Natural killer cell treated with Interleukin-12 subunit alpha and Interleukin-12 subunit beta and Interleukin-15 and Interleukin-18, amount 100 ng/mL, for 72 hours (primary cell): ENCODE results near the gene CEMIP2. TPM values are rescaled to one million over a fixed set of nuclear protein-coding genes. Genes with fewer than 3 reads are reported as not detected.
"Not testable (repeated sequence)": the region's sequence is repeated elsewhere in the genome, so short reads cannot be mapped to it uniquely, and the experiment has no call there.

Source experiments
- ATAC-seq, 2 donors: fragments of 150-1000 bp; cut with Tn5 transposase in 1 of 2; sonication (Bioruptor Pico), chemical (Tn5 transposase) in 1 of 2; 2 replicates each; pipeline ENCODE4 v1.10.0; 2021
- DNase-seq: peaks from one replicate; pipeline ENCODE4 v3.0.0; 2022; ENCODE audit warnings: low spot score
- H3K27ac Mint-ChIP-seq, 2 donors: 1 replicate in 1 of 2; 2 replicates in 1 of 2; pipeline ENCODE4 v1.8.0; 2022; ENCODE audit warnings: mixed read lengths in 2 of 2, mild to moderate bottlenecking in 1 of 2, moderate library complexity in 1 of 2
- H3K27me3 Mint-ChIP-seq, 2 donors: 1 replicate in 1 of 2; 2 replicates in 1 of 2; pipeline ENCODE4 v1.8.0; 2022; ENCODE audit warnings: mixed read lengths in 2 of 2
- H3K36me3 Mint-ChIP-seq: one replicate; pipeline ENCODE4 v1.8.0; 2022; ENCODE audit warnings: mixed read lengths
- H3K4me1 Mint-ChIP-seq, 2 donors: 1 replicate in 1 of 2; 2 replicates in 1 of 2; pipeline ENCODE4 v1.8.0; 2022; ENCODE audit warnings: low read depth in 2 of 2, mixed read lengths in 2 of 2, mild to moderate bottlenecking in 1 of 2
- H3K4me3 Mint-ChIP-seq: one replicate; pipeline ENCODE4 v1.8.0; 2022; ENCODE audit warnings: mixed read lengths
- H3K9me3 Mint-ChIP-seq: 2 replicates; pipeline ENCODE4 v1.8.0; 2022; ENCODE audit warnings: mixed read lengths
- total RNA-seq, 2 donors: library from RNA; stranded (reverse); gene quantifications; one replicate each; pipeline ENCODE4 v1.2.3, GENCODE V29; 2022

CEMIP2 gene
- total RNA-seq, 2 donors from 2014 or later, result 39.8 to 63.7 TPM

DNA sequence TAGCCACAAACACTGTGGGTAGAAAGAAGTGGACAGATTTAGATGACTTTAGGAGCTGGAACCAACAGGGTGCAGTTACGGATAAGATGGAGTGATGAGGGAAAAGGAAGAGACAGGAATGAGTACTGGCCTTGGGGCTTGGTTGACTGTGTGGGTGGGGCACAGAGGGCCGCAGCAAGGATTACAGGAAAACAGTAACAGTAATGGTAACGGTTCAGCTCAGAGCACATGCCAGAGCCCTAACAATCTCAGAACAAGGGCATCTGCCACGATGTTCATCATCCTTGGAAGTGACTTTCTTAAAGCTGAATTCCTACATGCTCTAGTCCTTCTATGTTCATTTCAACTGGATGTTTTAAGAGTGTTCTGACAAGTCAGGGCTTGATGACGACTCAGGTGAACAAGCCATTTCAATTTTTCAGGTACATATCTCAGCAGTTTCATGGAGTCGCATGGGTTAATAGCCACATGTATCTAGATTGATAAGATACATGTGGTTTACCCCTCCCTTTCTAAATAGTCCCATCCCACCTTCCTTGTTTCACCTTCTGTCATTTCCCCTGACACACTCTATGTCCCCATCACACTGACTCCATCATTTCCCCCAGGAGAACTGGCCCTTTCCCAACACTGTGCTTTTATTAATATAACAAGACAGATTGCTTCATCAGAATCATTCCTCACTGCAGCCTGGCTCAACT, 65.0 kb downstream of the CEMIP2 start:
- Mint-ChIP-seq H3K9me3 (no peaks in the 10 kb centered on the region), H3K27ac (peak overlapping the region in 1 of 2 donors; percentile 10), H3K4me1 (peaks cover 12% of the 10 kb centered on the region in 2 donors), H3K4me3 (no peak overlapping the region), H3K27me3 (no peaks in the 10 kb centered on the region), H3K36me3 (peaks cover 34% of the 10 kb centered on the region)
- no peak for ATAC-seq
- no peak for DNase-seq

DNA sequence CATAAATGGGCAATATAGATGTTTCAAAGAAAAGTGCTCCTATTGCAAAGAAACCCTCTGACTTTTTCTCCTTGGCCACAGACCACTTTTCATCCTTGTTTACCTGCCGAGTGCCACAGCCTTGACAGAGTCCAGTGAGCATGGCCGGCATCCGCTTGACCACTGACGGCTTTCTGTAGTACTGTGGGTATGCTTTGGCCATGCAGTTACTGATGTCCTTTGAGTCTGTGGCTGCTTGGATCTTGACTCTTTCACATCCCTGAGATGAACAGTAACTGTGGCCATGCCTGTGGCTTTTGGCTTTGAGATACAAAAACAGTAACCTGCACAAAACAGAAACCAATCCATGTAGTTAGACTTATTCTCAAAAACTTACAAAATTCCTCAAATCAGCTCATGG, 70.4 kb downstream of the CEMIP2 start:
- DNase-seq (no peak), ATAC-seq (no peak)
- Mint-ChIP-seq H3K27ac (peak overlapping the region in 1 of 2 donors; percentile 16), H3K4me1 (peaks cover 8% of the 10 kb centered on the region in 2 donors), H3K4me3 (no peak overlapping the region), H3K9me3 (no peaks in the 10 kb centered on the region), H3K36me3 (peaks cover 18% of the 10 kb centered on the region), H3K27me3 (no peaks in the 10 kb centered on the region)

DNA sequence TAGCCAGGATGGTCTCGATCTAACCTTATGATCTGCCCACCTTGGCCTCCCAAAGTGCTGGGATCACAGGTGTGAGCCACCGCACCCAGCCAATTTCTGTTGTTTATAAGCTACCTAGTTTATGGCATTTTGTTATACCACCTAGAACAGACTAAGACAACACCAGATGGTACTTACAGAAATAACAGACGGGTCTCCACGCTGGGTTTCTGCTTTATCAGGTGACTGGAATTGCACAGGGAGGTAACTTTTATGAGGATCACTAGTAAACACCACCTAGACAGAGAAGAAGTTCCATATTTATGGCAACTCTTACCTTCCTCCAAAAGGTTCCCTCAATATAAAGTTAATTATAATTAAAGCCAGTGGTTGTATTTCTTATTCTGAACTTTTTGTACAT, 74.0 kb downstream of the CEMIP2 start:
- H3K36me3 Mint-ChIP-seq, result peaks cover 17% of the 10 kb centered on the region
- H3K27me3 Mint-ChIP-seq, result no peaks in the 10 kb centered on the region
- no peak overlapping the region for H3K27ac Mint-ChIP-seq
- H3K4me1 Mint-ChIP-seq, result peaks cover 5 to 6% of the 10 kb centered on the region in 2 donors
- H3K9me3 Mint-ChIP-seq, result no peaks in the 10 kb centered on the region
- ATAC-seq (no peak), DNase-seq (no peak)
- no peak overlapping the region for H3K4me3 Mint-ChIP-seq

GRCh38 chr9:71693607-71694006, 74.7 kb downstream of the CEMIP2 start:
- no peak overlapping the region for H3K27ac Mint-ChIP-seq
- H3K27me3 Mint-ChIP-seq, result no peaks in the 10 kb centered on the region
- peaks cover 5 to 6% of the 10 kb centered on the region in 2 donors for H3K4me1 Mint-ChIP-seq
- ATAC-seq, result no peak
- no peaks in the 10 kb centered on the region for H3K9me3 Mint-ChIP-seq
- H3K4me3 Mint-ChIP-seq, result no peak overlapping the region
- H3K36me3 Mint-ChIP-seq, result peaks cover 17% of the 10 kb centered on the region
- DNase-seq, result no peak

GRCh38 chr9:71692337-71692736, 76.0 kb downstream of the CEMIP2 start:
- H3K36me3 Mint-ChIP-seq, result peaks cover 17% of the 10 kb centered on the region
- H3K9me3 Mint-ChIP-seq, result no peaks in the 10 kb centered on the region
- no peak for DNase-seq
- no peaks in the 10 kb centered on the region for H3K27me3 Mint-ChIP-seq
- H3K27ac Mint-ChIP-seq, result no peak overlapping the region
- peaks cover 3 to 5% of the 10 kb centered on the region in 2 donors for H3K4me1 Mint-ChIP-seq
- no peak for ATAC-seq
- H3K4me3 Mint-ChIP-seq, result no peak overlapping the region

DNA sequence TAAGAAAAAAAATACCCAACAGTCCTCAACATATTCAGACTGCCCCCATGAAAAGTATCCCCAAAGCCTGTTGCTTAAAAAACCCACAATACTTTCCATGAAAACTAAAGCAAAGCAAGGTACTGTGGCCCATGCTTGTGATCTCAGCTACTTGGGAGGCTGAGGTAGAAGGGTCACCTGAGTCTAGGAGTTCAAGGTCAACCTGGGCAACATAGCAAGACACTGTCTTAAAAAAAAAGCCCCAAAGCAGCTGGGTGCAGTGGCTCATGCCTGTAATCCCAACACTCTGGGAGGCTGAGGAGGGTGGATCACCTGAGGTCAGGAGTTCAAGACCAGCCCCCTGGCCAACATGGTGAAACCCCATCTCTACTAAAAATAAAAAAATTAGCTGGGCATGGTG, 76.7 kb downstream of the CEMIP2 start:
- H3K4me1 Mint-ChIP-seq, H3K27me3 Mint-ChIP-seq, DNase-seq, ATAC-seq, H3K27ac Mint-ChIP-seq, H3K4me3 Mint-ChIP-seq, H3K9me3 Mint-ChIP-seq: not testable (repeated sequence)
- peaks cover 17% of the 10 kb centered on the region for H3K36me3 Mint-ChIP-seq

- H3K27ac Mint-ChIP-seq, result no peak overlapping the region
- H3K4me3 Mint-ChIP-seq, result no peak overlapping the region
- DNase-seq (no peak), ATAC-seq (no peak)
- H3K4me1 Mint-ChIP-seq, result peaks cover 7 to 10% of the 10 kb centered on the region in 2 donors
- peaks cover 17% of the 10 kb centered on the region for H3K36me3 Mint-ChIP-seq
- H3K27me3 Mint-ChIP-seq, result no peaks in the 10 kb centered on the region
- H3K9me3 Mint-ChIP-seq, result no peaks in the 10 kb centered on the region
These were observed 77.5 kb downstream of the CEMIP2 start for GRCh38 chr9:71690689-71691435.

GRCh38 chr9:71690063-71690688, 78.1 kb downstream of the CEMIP2 start:
- H3K27me3 Mint-ChIP-seq, result no peaks in the 10 kb centered on the region
- no peak for DNase-seq
- H3K27ac Mint-ChIP-seq, result no peak overlapping the region
- peaks cover 15% of the 10 kb centered on the region for H3K36me3 Mint-ChIP-seq
- peaks cover 14 to 15% of the 10 kb centered on the region in 2 donors for H3K4me1 Mint-ChIP-seq
- ATAC-seq, result no peak
- H3K4me3 Mint-ChIP-seq, result no peak overlapping the region
- no peaks in the 10 kb centered on the region for H3K9me3 Mint-ChIP-seq

GRCh38 chr9:71687676-71688075, 80.6 kb downstream of the CEMIP2 start:
- H3K27ac Mint-ChIP-seq, result no peak overlapping the region
- DNase-seq, result no peak
- H3K27me3 Mint-ChIP-seq, result no peaks in the 10 kb centered on the region
- H3K9me3 Mint-ChIP-seq, result no peaks in the 10 kb centered on the region
- peaks cover 25 to 28% of the 10 kb centered on the region in 2 donors for H3K4me1 Mint-ChIP-seq
- H3K36me3 Mint-ChIP-seq, result peaks cover 12% of the 10 kb centered on the region
- no peak overlapping the region for H3K4me3 Mint-ChIP-seq
- ATAC-seq, result no peak

- Mint-ChIP-seq H3K4me1 (peaks cover 25 to 32% of the 10 kb centered on the region in 2 donors), H3K27me3 (no peaks in the 10 kb centered on the region), H3K27ac (peak overlapping the region; percentile 51 to 70), H3K4me3 (peak overlapping the region; percentile 64), H3K9me3 (no peaks in the 10 kb centered on the region), H3K36me3 (peaks cover 7% of the 10 kb centered on the region)
- DNase-seq (no peak), ATAC-seq (no peak)
These were observed 82.3 kb downstream of the CEMIP2 start for GRCh38 chr9:71685988-71686387.

- H3K4me3 Mint-ChIP-seq, result peak overlapping the region; percentile 64
- H3K4me1 Mint-ChIP-seq, result peaks cover 25 to 32% of the 10 kb centered on the region in 2 donors
These were observed 82.9 kb downstream of the CEMIP2 start for GRCh38 chr9:71685394-71685793.

GRCh38 chr9:71684566-71684965, 83.7 kb downstream of the CEMIP2 start:
- no peak for ATAC-seq
- Mint-ChIP-seq H3K36me3 (no peaks in the 10 kb centered on the region), H3K27ac (peak overlapping the region; percentile 57 to 70), H3K4me3 (peak overlapping the region; percentile 64), H3K27me3 (no peaks in the 10 kb centered on the region), H3K4me1 (peaks cover 25 to 35% of the 10 kb centered on the region in 2 donors), H3K9me3 (no peaks in the 10 kb centered on the region)
- DNase-seq, result no peak

More at GRCh38 chr9:71685394-71685793, 82.9 kb downstream of the CEMIP2 start:
- Mint-ChIP-seq H3K27me3 (no peaks in the 10 kb centered on the region), H3K27ac (peak overlapping the region; percentile 51 to 70), H3K9me3 (no peaks in the 10 kb centered on the region), H3K36me3 (peaks cover 4% of the 10 kb centered on the region)
- ATAC-seq, result peak; percentile 69 to 76
- no peak for DNase-seq

GRCh38 chr9:71683598-71684235, 84.6 kb downstream of the CEMIP2 start:
- DNase-seq, result no peak
- Mint-ChIP-seq H3K4me3 (peak overlapping the region; percentile 34), H3K36me3 (no peaks in the 10 kb centered on the region), H3K27ac (peak overlapping the region; percentile 57 to 63), H3K4me1 (peaks cover 25 to 43% of the 10 kb centered on the region in 2 donors), H3K9me3 (no peaks in the 10 kb centered on the region), H3K27me3 (no peaks in the 10 kb centered on the region)
- ATAC-seq, result no peak
